ENCODE results near the gene DGKZ. TPM values are rescaled to one million over a fixed set of nuclear protein-coding genes. Genes with fewer than 3 reads are reported as not detected.
"Not testable (repeated sequence)": the region's sequence is repeated elsewhere in the genome, so short reads cannot be mapped to it uniquely, and the experiment has no call there.

DGKZ gene
- total and polyA plus RNA-seq, 10 donors = 44.2 to 136 (median 97.9) TPM

- TF ChIP-seq POLR2A (IDR thresholded peaks at IDR 0.05) (no peak), POLR2AphosphoS5 (IDR thresholded peaks at IDR 0.05) (peak in 1 of 3 donors; percentile 18)
- Histone ChIP-seq H3K4me1 (peaks cover 7 to 50% (median 36%) of the 10 kb centered on the region in 6 donors), H3K27ac (peak overlapping the region in 3 of 8 donors; percentile 82 to 85 (median 83)), H3K27me3 (replicated peaks in 1 of 7) (peaks cover 0 to 27% (median 14%) of the 10 kb centered on the region in 7 donors), H3K36me3 (peaks cover 4 to 58% (median 46%) of the 10 kb centered on the region in 6 donors), H3K9me3 (no peaks in the 10 kb centered on the region), H3K4me3 (no peak overlapping the region)
- WGBS, 5 donors = 84 to 95% (median 92%) methylated on average over 4 to 10 of the region's 10 CpGs
- peak; percentile 73 for DNase-seq
- intact Hi-C loops (cut with DNase I; ENCODE audit: low total_unique reads) = no loop called here
These were observed 31.0 kb downstream of the DGKZ start for GRCh38 chr11:46378296-46378695.

- peaks cover 0 to 33% (median 14%) of the 10 kb centered on the region in 7 donors for H3K27me3 ChIP-seq (replicated peaks in 1 of 7)
- H3K4me1 ChIP-seq = peaks cover 7 to 56% (median 37%) of the 10 kb centered on the region in 6 donors
- intact Hi-C loops (cut with DNase I; ENCODE audit: low total_unique reads) = no loop called here
- H3K27ac ChIP-seq = peak overlapping the region in 7 of 8 donors; percentile 13 to 85 (median 82)
- H3K36me3 ChIP-seq = peaks cover 4 to 51% (median 40%) of the 10 kb centered on the region in 6 donors
- no peak overlapping the region for H3K4me3 ChIP-seq
- WGBS, 5 donors = 59 to 81% (median 69%) methylated on average over 10 to 20 of the region's 20 CpGs
- H3K9me3 ChIP-seq = no peaks in the 10 kb centered on the region
- peak; percentile 75 for DNase-seq
- TF ChIP-seq POLR2A (IDR thresholded peaks at IDR 0.05) (no peak), POLR2AphosphoS5 (IDR thresholded peaks at IDR 0.05) (peak in 2 of 3 donors; percentile 36 to 75), CTCF (IDR thresholded peaks at IDR 0.05 in 8 of 11, conservative IDR thresholded peaks at IDR 0.05 in 3 of 11) (no peak)
These were observed 31.7 kb downstream of the DGKZ start for GRCh38 chr11:46378811-46379481.

GRCh38 chr11:46379482-46380293, 32.4 kb downstream of the DGKZ start:
- TF ChIP-seq POLR2AphosphoS5 (IDR thresholded peaks at IDR 0.05) = peak; percentile 30 to 76 (median 31)
- 43 to 83% (median 73%) methylated on average over 8 to 35 of the region's 36 CpGs for WGBS, 5 donors
- peak; percentile 83 for DNase-seq
- H3K36me3 ChIP-seq = peaks cover 4 to 44% (median 32%) of the 10 kb centered on the region in 6 donors
- H3K4me1 ChIP-seq = peaks cover 7 to 63% (median 37%) of the 10 kb centered on the region in 6 donors
- intact Hi-C loops (cut with DNase I; ENCODE audit: low total_unique reads) = loop anchor here (10.0 kb wide), 1 partner anchor 215 kb away; the partner anchor contains the start of gene AMBRA1
- peaks cover 0 to 40% (median 14%) of the 10 kb centered on the region in 7 donors for H3K27me3 ChIP-seq (replicated peaks in 1 of 7)
- peak overlapping the region; percentile 60 to 85 (median 82) for H3K27ac ChIP-seq
- H3K4me3 ChIP-seq = peak overlapping the region in 4 of 8 donors; percentile 58 to 85 (median 68)
- not testable (repeated sequence) for H3K9me3 ChIP-seq

GRCh38 chr11:46380340-46381047, 33.2 kb downstream of the DGKZ start:
- WGBS, 5 donors = 0 to 1% (median 1%) methylated on average over 28 to 45 of the region's 45 CpGs
- Histone ChIP-seq H3K4me1 (peaks cover 7 to 69% (median 37%) of the 10 kb centered on the region in 6 donors), H3K27ac (peak overlapping the region; percentile 60 to 85 (median 82)), H3K4me3 (peak overlapping the region; percentile 58 to 85 (median 63)), H3K27me3 (replicated peaks in 1 of 7) (peaks cover 0 to 49% (median 14%) of the 10 kb centered on the region in 7 donors), H3K36me3 (peaks cover 4 to 40% (median 24%) of the 10 kb centered on the region in 6 donors), H3K9me3 (no peaks in the 10 kb centered on the region)
- intact Hi-C loops (cut with DNase I; ENCODE audit: low total_unique reads) = loop anchor here (10.0 kb wide), 1 partner anchor 214 kb away; the partner anchor contains the start of gene AMBRA1
- DNase-seq = peak; percentile 92
- TF ChIP-seq CTCF (IDR thresholded peaks at IDR 0.05 in 8 of 11, conservative IDR thresholded peaks at IDR 0.05 in 3 of 11) = no peak
- no peak for TF ChIP-seq POLR2A (IDR thresholded peaks at IDR 0.05)
- peak; percentile 52 to 80 (median 67) for TF ChIP-seq POLR2AphosphoS5 (IDR thresholded peaks at IDR 0.05)
